Measurements from ENCODE around the gene ARL3.
"Not testable (repeated sequence)": the region's sequence is repeated elsewhere in the genome, so short reads cannot be mapped to it uniquely, and the experiment has no call there.

The ARL3 gene

GRCh38 chr10:102670065-102670670 is 44.0 kb downstream of the ARL3 start:
- no peak for FAIRE-seq

- FAIRE-seq: no peak
Observed at GRCh38 chr10:102669206-102670064, 44.8 kb downstream of the ARL3 start.

GRCh38 chr10:102668326-102669107 is 45.7 kb downstream of the ARL3 start:
- FAIRE-seq: no peak

GRCh38 chr10:102667411-102667810 is 46.8 kb downstream of the ARL3 start:
- FAIRE-seq: not testable (repeated sequence)

- FAIRE-seq: no peak
Observed at GRCh38 chr10:102665904-102666509, 48.2 kb downstream of the ARL3 start.

- no peak for FAIRE-seq
Observed at GRCh38 chr10:102661658-102662028, 52.6 kb downstream of the ARL3 start.

GRCh38 chr10:102660888-102661657 is 53.1 kb downstream of the ARL3 start:
- no peak for FAIRE-seq

- FAIRE-seq: no peak
Observed at GRCh38 chr10:102658802-102659201, 55.4 kb downstream of the ARL3 start.

GRCh38 chr10:102657984-102658724 is 56.0 kb downstream of the ARL3 start:
- no peak for FAIRE-seq

- FAIRE-seq: no peak
Observed at GRCh38 chr10:102657451-102657850, 56.7 kb downstream of the ARL3 start.

GRCh38 chr10:102656791-102657371 is 57.3 kb downstream of the ARL3 start:
- FAIRE-seq: no peak

- no peak for FAIRE-seq
Observed at GRCh38 chr10:102656026-102656425, 58.2 kb downstream of the ARL3 start.

GRCh38 chr10:102654969-102655368 is 59.2 kb downstream of the ARL3 start:
- FAIRE-seq: no peak

- no peak for FAIRE-seq
Observed at GRCh38 chr10:102654566-102654965, 59.6 kb downstream of the ARL3 start.

- no peak for FAIRE-seq
Observed at GRCh38 chr10:102653060-102653459, 61.1 kb downstream of the ARL3 start.

- no peak for FAIRE-seq
Observed at GRCh38 chr10:102652170-102652916, 61.9 kb downstream of the ARL3 start.

- FAIRE-seq: no peak
Observed at GRCh38 chr10:102651455-102652169, 62.6 kb downstream of the ARL3 start.

- no peak for FAIRE-seq
Observed at GRCh38 chr10:102650655-102651454, 63.3 kb downstream of the ARL3 start.
